ENCODE data around the gene PRXL2B.
"Not testable (repeated sequence)": the region's sequence is repeated elsewhere in the genome, so short reads cannot be mapped to it uniquely, and the experiment has no call there.

- not testable (repeated sequence) for TF ChIP-seq CTCF, POLR2A (IDR thresholded peaks at IDR 0.05)
Measured at GRCh38 chr1:2550309-2550861, 36.2 kb upstream of the PRXL2B start.
